GM21381 (cell line): ENCODE data around the gene BRWD1.
"Not testable (repeated sequence)": the region's sequence is repeated elsewhere in the genome, so short reads cannot be mapped to it uniquely, and the experiment has no call there.

Experiments used
- ATAC-seq: cut with Tn5 transposase; IDR thresholded peaks from one replicate; pipeline ENCODE4 v1.9.1; 2021; ENCODE audit warnings: mild to moderate bottlenecking, moderate library complexity; ENCODE audit not compliant: unreplicated experiment

The BRWD1 gene

DNA sequence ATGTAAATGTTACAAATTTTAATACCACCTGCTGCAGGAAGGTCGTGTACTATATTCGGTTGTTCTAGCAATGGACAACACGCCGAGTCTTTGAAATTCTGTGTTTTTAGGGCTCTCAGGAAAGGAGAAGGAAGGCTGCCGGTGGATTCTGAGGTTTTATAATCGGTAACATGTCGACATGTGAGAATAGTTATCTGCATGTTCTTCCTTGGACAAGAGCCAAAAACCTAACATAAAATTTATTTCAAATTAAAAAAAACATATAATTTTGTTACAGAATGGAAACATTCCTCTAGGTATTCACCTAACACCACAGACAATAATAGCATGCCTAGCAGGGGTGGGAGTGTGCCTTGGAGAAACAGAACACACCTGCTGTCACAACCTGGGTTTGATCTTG, 135.0 kb downstream of the BRWD1 start:
- no peak for ATAC-seq

DNA sequence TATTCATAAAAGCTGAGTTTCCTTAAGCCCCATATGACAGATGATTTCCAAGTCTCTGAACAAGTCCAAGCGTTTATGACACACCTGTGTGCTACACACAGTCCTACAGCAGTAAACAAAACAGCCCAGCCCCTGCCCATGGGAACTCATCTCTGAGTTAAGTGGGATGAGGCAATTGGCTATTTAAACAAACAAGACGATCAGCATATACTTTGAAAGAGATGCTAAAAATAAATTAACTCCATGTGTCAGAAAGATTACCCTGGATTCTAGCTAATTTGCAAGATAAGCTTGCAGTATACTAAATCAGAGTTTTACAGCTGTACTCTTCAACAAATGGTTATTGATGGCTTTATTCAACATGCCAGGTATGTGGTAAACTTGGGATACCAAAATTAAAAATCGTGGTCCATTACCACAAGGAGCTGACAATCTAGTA, 137.1 kb downstream of the BRWD1 start:
- no peak for ATAC-seq

DNA sequence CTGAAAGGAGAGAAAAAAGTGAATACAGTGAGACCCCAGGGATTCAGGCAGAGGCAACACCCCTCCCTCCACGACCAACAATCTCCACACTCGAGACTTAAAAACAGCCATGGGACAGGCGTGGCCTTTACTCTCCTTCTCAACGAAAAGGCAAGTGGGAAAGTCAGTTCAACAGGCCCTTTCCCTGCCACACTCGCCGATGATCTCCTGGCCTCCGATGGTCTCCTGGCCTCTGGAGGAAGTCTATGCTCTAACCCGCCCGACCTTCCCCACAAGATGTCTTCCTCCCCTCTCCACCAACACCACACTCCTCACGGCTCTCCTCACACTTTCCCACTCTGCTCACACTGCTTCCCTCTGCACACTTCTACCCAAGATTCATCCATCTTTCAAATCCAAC, 137.8 kb downstream of the BRWD1 start:
- no peak for ATAC-seq

DNA sequence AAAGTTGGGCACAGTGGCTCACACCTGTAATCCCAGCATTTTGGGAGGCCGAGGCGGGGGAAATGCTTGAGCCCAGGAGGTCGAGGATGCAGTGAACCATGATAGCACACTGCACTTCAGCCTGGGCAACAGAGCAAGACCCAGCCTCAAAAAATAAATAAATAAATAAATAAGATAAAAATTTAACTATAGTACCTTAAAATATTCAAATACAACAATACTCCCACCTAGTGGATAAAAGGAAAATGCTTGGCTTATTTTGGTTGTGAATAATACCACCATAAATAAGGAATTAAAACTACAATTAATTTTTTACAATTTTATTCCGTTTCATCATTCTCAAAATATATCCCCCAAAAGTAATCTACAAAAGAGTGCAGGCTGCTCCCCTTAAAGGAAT, 138.3 kb downstream of the BRWD1 start:
- no peak for ATAC-seq

DNA sequence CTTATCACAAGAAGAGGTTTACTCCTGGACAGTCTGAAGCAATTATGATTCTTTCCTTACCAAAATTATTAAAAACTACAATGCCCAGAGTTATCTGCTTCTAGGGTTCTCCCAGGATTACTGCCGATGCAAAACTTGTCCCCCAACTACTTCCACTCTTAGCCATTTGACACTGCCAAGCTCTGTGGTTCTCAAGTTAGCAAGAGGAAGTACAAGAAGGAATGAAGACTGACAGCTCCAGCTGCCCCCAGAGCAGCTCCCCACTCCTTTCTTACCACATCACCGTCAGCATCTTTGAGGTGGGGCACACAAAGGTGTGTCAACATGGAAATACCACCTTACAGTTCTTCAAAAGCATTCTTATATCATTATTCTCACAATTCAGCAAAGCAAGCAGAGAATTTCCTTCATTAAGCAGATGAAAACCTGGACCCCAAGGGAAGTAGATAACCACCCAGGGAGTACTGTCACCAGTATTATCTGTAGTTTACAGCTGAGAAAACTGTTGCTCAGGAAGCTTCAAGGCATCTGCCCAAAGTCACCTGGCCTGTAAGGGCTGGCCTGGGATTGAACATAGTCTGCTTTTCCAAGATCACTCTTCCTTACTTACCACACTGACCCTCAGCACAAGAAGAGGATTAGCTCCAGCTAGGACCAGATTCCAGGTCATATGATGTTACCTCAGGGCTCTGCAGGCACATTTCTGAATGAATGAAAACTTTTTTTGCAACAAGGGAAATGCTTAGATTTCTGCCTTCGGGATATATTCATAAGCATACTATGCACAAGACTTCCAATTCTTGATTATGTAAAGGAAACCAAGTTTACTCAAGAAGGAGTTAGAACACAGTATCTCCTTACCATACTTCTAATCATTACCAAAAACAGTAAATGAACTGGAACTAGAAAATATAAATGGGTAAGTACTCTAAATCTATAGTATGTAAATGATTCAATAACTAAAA, 139.4 kb downstream of the BRWD1 start:
- no peak for ATAC-seq

DNA sequence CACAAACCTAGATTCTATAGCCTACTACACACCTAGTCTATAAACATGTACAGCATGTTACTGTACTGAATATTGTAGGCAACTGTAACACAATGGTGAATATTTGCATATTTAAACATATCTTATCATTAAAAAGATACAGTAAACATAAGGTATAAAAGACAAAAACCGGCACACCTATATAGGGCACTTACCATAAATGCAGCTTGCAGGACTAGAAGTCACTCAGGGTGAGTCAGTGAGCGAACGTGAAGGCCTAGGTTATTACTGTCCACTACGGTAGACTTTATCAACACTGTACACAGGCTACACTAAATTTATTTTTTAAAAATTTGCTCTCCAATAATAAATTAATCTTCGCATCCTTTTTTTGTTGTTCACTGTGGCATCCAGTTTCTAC, 143.5 kb downstream of the BRWD1 start:
- ATAC-seq: no peak

DNA sequence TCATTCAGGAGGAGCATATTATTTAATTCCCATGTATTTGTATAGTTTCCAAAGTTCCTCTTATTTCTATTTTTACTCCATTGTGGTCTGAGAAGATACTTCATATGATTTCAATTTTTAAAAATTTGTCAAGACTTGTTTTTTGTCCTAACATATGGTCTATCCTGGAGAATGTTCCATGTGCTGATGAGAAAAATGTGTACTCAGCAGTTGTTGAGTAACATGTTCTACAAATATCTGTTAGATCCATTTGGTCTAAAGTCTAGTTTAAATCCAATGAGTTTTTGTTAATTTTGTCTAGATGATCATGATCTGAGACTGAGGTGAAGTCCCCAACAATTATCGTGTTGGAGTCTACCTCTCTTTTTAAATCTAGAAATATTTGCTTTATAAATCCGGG, 144.6 kb downstream of the BRWD1 start:
- no peak for ATAC-seq

DNA sequence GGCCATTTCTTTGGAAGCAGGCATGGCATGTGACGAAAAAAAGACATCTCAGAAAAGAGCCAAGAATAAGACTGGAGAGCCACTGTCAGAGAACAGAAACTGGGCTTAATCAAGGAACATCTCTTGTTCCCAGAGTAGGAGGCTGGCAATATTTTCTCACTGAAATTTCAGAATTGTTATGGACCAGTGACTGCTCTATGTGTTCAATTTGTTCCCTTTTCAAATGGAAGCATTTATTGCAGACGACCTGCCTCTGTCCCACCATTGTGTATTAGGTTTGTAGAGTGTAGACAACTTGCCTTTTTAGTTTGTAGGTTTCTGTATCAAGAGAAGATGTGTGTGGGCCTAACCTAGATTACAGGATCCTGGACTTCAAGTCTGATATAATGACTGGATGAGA, 148.9 kb downstream of the BRWD1 start:
- no peak for ATAC-seq

DNA sequence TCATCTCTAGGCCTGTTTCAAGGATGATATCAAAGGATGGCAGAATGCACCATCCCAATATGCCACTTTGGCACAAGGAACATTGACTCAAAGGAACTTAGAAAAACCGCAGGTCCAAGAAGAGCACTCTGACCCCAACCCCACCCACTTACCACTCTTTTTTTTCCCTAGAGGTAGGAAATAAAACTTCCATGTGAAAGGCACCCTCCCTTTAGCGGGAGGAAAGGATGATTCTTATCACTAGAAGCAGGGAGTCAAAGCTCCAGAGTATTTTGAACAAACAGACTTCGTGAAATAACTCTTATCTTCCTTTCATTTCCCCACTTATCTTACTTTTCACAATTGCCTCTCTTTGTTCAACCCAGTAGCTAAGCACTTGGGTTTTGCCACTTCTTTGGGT, 152.4 kb downstream of the BRWD1 start:
- no peak for ATAC-seq

DNA sequence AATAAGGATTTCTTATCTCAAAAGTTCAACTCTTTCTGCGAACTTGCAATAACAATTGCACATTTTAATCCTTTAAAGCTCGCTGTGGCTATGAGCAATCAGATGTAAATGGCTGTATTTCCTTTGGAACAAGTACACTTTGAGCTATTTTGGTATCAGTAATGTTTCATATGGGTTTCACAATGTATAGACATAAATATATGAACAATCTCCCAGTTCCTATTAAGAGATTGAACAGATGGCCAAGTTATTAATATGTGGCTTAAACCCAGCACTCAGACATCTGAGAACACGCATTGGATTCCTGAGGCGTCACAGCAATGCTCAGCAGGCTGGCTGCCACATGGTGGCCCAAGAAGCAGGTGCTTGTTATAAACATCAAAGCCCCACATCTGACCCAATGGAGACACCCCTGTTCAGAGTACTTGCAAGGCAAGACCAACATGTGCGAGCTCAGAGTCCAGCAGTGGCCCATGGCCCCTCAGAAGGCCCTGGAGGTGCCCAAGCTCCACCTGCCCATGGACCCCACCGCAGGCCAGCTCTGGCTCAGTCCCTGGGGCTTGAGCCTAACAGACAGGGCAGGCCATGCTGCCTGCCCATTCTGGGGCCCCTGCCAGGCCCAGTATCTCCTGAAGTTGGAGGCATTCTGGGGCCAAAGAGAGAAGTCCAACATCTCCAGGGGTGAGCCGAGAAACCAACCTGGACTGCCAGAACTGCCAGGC, 153.9 kb downstream of the BRWD1 start:
- ATAC-seq: no peak

DNA sequence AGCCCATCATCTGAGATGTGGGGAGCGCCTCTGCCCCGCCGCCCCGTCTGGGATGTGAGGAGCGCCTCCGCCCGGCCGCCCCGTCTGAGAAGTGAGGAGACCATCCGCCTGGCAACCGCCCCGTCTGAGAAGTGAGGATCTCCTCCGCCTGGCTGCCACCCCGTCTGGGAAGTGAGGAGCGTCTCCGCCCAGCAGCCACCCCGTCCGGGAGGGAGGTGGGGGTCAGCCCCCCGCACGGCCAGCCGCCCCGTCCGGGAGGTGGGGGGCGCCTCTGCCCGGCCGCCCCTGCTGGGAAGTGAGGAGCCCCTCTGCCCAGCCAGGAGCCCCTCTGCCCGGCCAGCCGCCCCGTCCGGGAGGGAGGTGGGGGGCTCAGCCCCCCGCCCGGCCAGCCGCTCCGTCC, 156.2 kb downstream of the BRWD1 start:
- ATAC-seq: not testable (repeated sequence)

DNA sequence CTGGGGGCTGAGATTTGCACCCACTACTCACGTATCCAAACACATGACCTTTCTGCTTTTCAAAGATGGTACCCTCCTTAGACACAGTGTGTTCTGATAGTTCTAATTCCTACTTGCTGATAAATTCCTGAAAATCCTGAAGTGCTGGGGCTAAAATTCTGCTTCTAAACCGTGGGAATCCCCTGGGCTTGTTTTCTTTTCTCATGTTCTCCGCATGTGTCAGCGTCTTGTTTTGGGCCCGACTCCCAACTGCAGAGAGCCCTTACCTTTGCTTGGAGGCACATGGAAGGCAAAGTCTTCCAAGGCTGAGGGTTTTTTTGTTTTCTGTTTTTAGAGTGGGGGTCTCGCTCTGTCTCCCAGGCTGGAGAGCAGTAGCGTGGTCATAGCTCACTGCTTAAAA, 157.4 kb downstream of the BRWD1 start:
- no peak for ATAC-seq

DNA sequence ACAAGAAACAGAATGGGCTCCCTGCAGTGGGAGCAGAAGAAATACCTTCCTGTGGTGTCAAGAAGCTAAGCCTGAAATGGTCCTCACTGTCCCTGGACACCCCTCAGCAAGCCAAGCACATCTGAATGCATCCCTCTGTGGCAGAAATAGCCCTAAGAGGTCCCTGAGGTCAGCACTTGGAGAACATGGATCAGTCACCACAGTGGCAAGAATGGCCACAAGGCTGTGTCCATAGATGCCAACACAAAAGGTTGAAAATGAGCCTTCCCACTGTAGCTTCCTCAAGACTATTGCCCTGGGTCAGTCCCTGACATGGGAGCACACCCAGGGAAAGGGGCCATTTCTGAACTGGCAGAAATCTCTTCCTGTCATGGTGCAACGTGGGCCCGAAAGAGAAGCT, 157.9 kb downstream of the BRWD1 start:
- no peak for ATAC-seq

DNA sequence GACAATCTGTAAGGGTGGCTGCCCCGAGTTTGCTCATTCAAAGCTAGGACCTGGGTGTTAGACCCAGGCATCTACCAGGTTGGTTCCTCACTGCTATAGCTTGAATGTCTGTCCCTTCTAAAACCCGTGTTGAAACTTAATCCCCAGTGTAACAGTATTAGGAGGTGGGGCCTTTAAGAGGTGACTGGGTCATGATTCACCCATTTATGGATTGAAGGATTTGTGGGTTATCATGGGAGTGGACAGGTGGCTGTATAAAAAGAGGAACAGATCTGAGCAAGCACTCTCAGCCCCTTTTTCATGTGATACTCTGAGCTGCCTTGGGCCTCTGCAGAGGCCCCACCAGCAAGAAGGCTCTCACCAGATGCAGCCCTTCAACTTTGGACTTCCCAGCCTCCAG, 159.6 kb downstream of the BRWD1 start:
- ATAC-seq: no peak

DNA sequence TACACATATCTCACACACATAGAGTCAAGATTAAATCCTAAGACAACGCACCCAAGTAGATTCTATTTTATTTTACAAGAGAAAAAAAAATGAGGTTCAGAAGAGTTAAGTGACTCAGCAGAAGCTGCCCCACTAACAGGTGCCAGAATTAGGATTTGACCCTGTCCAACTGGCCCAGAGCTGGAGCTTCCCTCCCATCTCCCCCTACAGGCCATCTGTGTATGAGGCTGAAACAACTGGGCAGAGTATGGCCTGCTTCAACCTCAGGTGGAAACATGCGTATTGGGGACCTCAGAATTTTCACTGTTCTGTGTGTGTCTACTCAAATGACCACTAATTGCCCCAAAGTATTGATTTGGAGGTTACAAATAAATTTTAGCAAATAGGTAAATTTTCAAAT, 160.1 kb downstream of the BRWD1 start:
- no peak for ATAC-seq

DNA sequence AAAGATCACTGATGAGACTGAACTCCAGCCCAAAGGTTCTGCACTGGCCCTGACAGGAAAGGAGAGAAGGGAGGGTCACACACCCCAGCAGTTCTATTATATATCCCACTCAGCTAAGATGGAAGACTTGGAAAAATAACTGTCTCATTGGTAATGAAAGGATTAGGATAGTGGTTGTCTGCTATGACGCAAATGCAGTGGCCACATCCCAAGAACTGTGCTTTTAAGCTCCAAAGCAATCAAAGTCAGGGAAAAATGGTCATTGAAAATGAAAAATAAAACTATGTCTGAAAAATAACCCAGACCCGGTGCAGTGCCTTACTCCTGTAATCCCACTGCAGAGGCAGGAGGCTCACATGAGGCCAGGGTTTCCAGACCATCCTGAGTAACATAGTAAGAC, 161.2 kb downstream of the BRWD1 start:
- no peak for ATAC-seq

DNA sequence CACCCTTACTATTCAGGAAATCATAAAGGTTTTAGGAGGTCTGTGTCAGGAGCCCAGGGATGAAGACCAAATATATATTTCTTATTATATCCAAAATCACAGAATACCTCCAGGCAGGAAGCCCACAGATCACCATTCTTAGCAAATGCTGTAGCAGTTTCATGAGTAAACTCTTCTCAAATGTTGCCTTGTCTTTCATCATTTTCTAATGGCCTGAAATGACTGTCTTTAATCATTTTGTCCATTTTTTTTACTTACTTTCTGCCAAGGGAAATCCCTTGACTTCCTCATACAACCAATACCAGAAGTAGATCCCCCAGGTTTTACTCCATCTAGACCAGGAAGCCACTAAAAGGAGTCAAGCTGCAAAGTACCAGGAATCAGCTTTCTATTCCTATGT, 162.6 kb downstream of the BRWD1 start:
- ATAC-seq: no peak

DNA sequence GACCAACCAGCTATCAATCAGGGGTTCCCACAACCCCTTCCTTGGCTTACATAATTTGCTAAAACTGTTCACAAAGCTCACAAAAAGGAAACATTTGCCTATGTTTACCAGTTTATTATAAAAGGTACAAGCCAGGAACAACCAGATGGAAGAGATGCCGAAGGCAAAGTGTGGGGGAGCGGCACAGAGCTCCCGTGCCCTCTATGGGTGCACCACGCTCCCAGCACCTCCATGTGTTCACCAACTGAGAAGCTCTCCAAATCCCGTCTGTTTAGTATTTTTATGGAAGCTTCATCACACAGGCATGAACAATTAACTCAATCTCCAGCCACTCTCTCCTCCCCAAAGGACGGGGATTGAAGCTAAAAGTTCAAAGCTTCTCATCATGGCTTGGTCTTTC, 163.1 kb downstream of the BRWD1 start:
- no peak for ATAC-seq

DNA sequence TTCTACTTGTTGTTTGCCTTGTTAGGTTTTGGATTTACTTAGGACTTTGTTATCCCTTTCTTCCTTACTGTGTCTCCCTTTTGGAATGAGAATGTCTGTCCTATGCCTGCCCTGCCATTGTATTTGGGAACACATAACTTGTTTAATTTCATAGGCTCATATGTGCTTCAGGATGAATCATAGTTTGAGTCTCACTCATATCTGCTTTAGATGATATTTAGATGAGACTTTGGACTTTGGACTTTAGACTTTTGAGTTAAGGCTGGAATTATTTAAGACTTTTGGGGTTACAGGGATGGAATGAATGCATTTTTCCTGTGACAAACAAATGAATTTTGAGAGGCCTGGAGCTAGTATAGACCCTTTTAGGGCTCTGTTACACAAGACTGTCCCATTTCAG, 163.6 kb downstream of the BRWD1 start:
- ATAC-seq: no peak

DNA sequence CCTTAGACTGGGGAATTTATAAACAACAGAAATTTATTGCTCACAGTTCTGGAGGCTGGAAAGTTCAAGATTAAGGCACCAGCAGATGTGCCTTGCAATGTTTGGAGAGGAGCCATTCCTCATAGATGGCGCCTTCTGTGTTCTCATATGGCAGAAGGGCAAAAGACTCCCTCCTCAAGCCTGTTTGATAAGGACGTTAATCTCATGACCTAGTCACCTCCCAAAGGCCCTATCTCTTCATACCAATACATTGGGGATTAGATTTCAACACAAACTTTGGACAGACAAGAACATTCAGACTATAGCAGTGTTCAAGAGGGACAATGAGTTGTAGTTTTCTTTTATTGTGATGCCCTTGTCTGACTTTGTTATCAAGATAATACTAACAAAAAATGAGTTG, 164.5 kb downstream of the BRWD1 start:
- ATAC-seq: no peak

DNA sequence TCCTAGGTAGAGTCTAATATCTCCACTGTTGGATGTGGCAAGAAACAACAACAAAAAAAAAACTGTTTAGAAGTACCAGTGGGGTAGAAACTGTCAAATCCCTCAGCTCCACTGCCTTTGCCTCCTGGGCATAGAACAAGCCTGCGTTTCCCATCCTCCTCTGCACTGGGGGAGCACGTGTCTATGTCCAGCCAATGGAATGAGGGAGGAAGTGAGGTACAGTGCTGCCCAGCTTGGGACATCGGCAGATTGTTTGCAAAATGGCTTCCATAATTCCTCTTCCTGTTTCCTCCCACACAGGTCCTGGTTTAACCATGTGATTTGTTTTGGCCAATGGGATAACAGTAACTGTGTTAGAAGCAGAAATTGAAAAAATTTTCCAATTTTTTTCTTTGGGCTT, 169.2 kb downstream of the BRWD1 start:
- no peak for ATAC-seq

DNA sequence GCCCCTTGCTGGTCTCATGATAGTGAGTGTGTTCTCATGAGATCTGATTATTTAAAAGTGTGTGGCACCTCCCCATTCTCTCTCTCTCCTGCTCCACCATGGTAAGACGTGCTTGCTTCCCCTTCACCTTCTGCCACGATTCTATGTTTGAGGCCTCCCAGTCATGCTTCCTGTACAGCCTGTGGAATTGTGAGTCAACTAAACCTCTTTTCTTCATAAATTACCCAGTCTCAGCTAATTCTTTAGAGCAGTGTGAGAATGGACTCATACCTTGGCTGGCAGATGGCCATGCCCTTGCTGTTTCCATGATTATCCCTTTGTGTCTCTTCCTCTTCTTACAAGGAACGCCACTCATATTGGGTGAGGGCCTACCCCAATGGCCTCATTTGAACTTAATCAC, 170.5 kb downstream of the BRWD1 start:
- no peak for ATAC-seq
